Measurements from ENCODE around the gene TMEM120B. TPM values are rescaled to one million over a fixed set of nuclear protein-coding genes. Genes with fewer than 3 reads are reported as not detected.

The TMEM120B gene
- total and polyA plus RNA-seq, 2 experiments from 2014 or later, result 4.7 to 10.7 TPM

DNA sequence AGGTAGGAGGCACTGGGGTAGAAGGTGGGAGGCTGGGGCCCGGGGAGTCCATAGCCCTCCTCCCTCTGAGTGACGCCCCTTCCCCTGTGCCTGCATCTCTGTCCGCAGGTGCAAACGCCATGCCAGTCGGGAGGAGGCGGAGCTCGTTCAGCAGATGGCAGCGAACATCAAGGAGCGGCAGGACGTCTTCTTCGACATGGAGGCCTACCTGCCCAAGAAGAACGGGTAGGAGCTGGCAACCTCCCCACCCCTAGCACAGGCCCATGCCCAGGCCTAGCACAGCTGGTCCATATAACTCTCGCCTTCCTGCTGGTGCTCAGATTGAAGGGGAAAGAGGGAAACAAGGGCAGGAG lies 35.6 kb downstream of the TMEM120B start:
- H4K20me1 ChIP-seq (ENCODE audit: insufficient read depth), result no peaks in the 10 kb centered on the region
- H3K9ac ChIP-seq, result peak overlapping the region; percentile 48
- WGBS, 2 experiments (ENCODE audit: low coverage in 1 of 2, low lambda C conversion rate in 2 of 2, missing lambda C conversion rate in 2 of 2), result 78 to 80% methylated on average over 12 to 13 of the region's 13 CpGs
- peaks cover 12% of the 10 kb centered on the region for H3K4me1 ChIP-seq (ENCODE audit: insufficient read depth)
- no peak overlapping the region for H3K4me3 ChIP-seq
- no peaks in the 10 kb centered on the region for H3K9me2 ChIP-seq (ENCODE audit: insufficient read depth)
- H3K36me3 ChIP-seq (ENCODE audit: low read depth), result no peaks in the 10 kb centered on the region
- H3K4me2 ChIP-seq (ENCODE audit: unreplicated experiment), result peak overlapping the region; percentile 12
- no peak overlapping the region for H2AFZ ChIP-seq
- in situ Hi-C loops (cut with MboI), result no loop called here
- no peaks in the 10 kb centered on the region for H3K9me3 ChIP-seq (ENCODE audit: low read depth)
- peak overlapping the region; percentile 75 for H3K27ac ChIP-seq
- no peaks in the 10 kb centered on the region; the same call in 1 of the 2 replicates for H3K79me2 ChIP-seq (ENCODE audit: insufficient read depth)
- no peak for DNase-seq
- TF ChIP-seq EZH2 (IDR thresholded peaks at IDR 0.05; ENCODE audit: insufficient read depth, poor library complexity, severe bottlenecking) (no peak), EZH2phosphoT487 (IDR thresholded peaks at IDR 0.05; ENCODE audit: insufficient read depth, low read depth) (no peak)
- H3K27me3 ChIP-seq (replicated peaks; ENCODE audit: insufficient read depth), result no peaks in the 10 kb centered on the region
- H3F3A ChIP-seq (ENCODE audit: insufficient read depth), result peaks cover 13% of the 10 kb centered on the region; the same call in 1 of the 2 replicates

DNA sequence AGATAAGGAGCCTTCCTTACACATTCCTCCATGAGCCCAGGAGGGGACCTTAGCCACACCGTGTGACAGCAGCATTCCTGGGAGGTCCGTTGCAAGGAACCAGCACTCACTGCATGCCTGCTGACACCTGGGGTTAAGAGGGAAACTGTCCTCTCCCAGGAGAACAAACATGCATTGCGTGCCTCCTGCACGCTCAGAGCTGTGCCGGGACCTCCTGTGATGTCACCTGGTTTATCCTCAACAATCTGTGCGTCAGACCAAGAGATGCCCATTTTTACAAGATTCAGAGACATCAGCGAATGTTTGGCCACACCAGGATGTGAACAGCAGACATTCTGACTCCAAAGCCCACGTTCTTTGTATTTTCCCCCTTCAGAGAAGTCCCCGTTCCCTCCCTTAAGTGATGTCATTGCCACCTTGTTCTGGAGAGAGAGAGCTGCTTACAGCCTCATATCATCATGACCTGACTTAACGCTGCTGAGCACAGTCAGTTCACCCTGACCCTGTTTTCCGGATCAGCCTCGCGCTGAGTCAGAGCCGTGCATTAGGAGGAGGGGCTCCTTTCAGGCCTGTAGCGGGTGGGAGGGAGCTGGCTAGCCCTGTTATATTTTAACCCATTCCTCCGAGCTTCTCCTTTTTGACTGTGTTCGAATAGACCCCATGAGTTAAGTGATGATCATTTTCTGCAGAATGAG lies 36.2 kb downstream of the TMEM120B start:
- peaks cover 12% of the 10 kb centered on the region for H3K4me1 ChIP-seq (ENCODE audit: insufficient read depth)
- no peak overlapping the region for H3K4me3 ChIP-seq
- H3K27ac ChIP-seq, result peak overlapping the region; percentile 75
- H3K27me3 ChIP-seq (replicated peaks; ENCODE audit: insufficient read depth), result no peaks in the 10 kb centered on the region
- TF ChIP-seq EZH2 (IDR thresholded peaks at IDR 0.05; ENCODE audit: insufficient read depth, poor library complexity, severe bottlenecking), result no peak
- no peak for TF ChIP-seq EZH2phosphoT487 (IDR thresholded peaks at IDR 0.05; ENCODE audit: insufficient read depth, low read depth)
- H3K9me3 ChIP-seq (ENCODE audit: low read depth), result no peaks in the 10 kb centered on the region
- H3K4me2 ChIP-seq (ENCODE audit: unreplicated experiment), result peak overlapping the region; percentile 12
- H3K9me2 ChIP-seq (ENCODE audit: insufficient read depth), result no peaks in the 10 kb centered on the region
- peaks cover 13% of the 10 kb centered on the region; the same call in 1 of the 2 replicates for H3F3A ChIP-seq (ENCODE audit: insufficient read depth)
- no peaks in the 10 kb centered on the region; the same call in 1 of the 2 replicates for H3K79me2 ChIP-seq (ENCODE audit: insufficient read depth)
- H4K20me1 ChIP-seq (ENCODE audit: insufficient read depth), result no peaks in the 10 kb centered on the region
- DNase-seq, result peak; percentile 92
- no peaks in the 10 kb centered on the region for H3K36me3 ChIP-seq (ENCODE audit: low read depth)
- H2AFZ ChIP-seq, result no peak overlapping the region
- peak overlapping the region; percentile 48 for H3K9ac ChIP-seq
- in situ Hi-C loops (cut with MboI), result no loop called here
- WGBS, 2 experiments (ENCODE audit: low coverage in 1 of 2, low lambda C conversion rate in 2 of 2, missing lambda C conversion rate in 2 of 2), result 27 to 28% methylated on average over 17 of the region's 17 CpGs

DNA sequence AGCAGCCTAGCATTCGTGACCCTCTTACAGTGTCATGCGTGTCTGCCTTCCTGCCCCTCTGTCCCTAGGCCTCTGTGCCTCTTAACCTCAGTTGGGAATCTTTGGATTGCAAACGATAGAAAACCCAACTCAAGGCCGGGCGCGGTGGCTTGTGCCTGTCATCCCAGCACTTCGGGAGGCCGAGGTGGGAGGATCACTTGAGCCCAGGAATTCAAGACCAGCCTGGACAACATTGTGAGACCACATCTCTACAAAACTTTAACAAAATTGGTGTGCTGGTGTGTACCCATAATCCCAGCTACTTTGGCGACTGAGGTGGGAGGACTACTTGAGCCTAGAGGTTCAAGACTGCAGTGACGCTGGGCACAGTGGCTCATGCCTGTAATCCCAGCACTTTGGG lies 36.7 kb downstream of the TMEM120B start:
- Histone ChIP-seq H3K27me3 (replicated peaks; ENCODE audit: insufficient read depth) (no peaks in the 10 kb centered on the region), H2AFZ (no peak overlapping the region), H4K20me1 (ENCODE audit: insufficient read depth) (no peaks in the 10 kb centered on the region), H3K4me1 (ENCODE audit: insufficient read depth) (peaks cover 12% of the 10 kb centered on the region), H3F3A (ENCODE audit: insufficient read depth) (peaks cover 13% of the 10 kb centered on the region; the same call in 1 of the 2 replicates), H3K9ac (no peak overlapping the region), H3K9me3 (ENCODE audit: low read depth) (no peaks in the 10 kb centered on the region), H3K27ac (peak overlapping the region; percentile 75), H3K4me3 (no peak overlapping the region), H3K79me2 (ENCODE audit: insufficient read depth) (no peaks in the 10 kb centered on the region; the same call in 1 of the 2 replicates), H3K9me2 (ENCODE audit: insufficient read depth) (no peaks in the 10 kb centered on the region), H3K4me2 (ENCODE audit: unreplicated experiment) (no peak overlapping the region), H3K36me3 (ENCODE audit: low read depth) (no peaks in the 10 kb centered on the region)
- TF ChIP-seq EZH2phosphoT487 (IDR thresholded peaks at IDR 0.05; ENCODE audit: insufficient read depth, low read depth), result no peak
- TF ChIP-seq EZH2 (IDR thresholded peaks at IDR 0.05; ENCODE audit: insufficient read depth, poor library complexity, severe bottlenecking), result no peak
- DNase-seq, result no peak
- WGBS, 2 experiments (ENCODE audit: low coverage in 1 of 2, low lambda C conversion rate in 2 of 2, missing lambda C conversion rate in 2 of 2), result 85 to 91% methylated on average over 10 of the region's 10 CpGs
- in situ Hi-C loops (cut with MboI), result no loop called here

- H3K27ac ChIP-seq, result no peak overlapping the region
- H4K20me1 ChIP-seq (ENCODE audit: insufficient read depth), result no peaks in the 10 kb centered on the region
- H3K9me3 ChIP-seq (ENCODE audit: low read depth), result no peaks in the 10 kb centered on the region
- H3K4me1 ChIP-seq (ENCODE audit: insufficient read depth), result peaks cover 12% of the 10 kb centered on the region
- no peaks in the 10 kb centered on the region for H3K36me3 ChIP-seq (ENCODE audit: low read depth)
- peaks cover 13% of the 10 kb centered on the region; the same call in 1 of the 2 replicates for H3F3A ChIP-seq (ENCODE audit: insufficient read depth)
- H3K4me2 ChIP-seq (ENCODE audit: unreplicated experiment), result no peak overlapping the region
- H3K79me2 ChIP-seq (ENCODE audit: insufficient read depth), result no peaks in the 10 kb centered on the region; the same call in 1 of the 2 replicates
- no peak for DNase-seq
- no peaks in the 10 kb centered on the region for H3K27me3 ChIP-seq (replicated peaks; ENCODE audit: insufficient read depth)
- TF ChIP-seq EZH2phosphoT487 (IDR thresholded peaks at IDR 0.05; ENCODE audit: insufficient read depth, low read depth), result no peak
- TF ChIP-seq EZH2 (IDR thresholded peaks at IDR 0.05; ENCODE audit: insufficient read depth, poor library complexity, severe bottlenecking), result no peak
- no peaks in the 10 kb centered on the region for H3K9me2 ChIP-seq (ENCODE audit: insufficient read depth)
- no peak overlapping the region for H2AFZ ChIP-seq
- H3K9ac ChIP-seq, result no peak overlapping the region
- in situ Hi-C loops (cut with MboI), result no loop called here
- no peak overlapping the region for H3K4me3 ChIP-seq
- 100% methylated on average over 1 of the region's 1 CpG; no CpG with 5 or more reads in 1 of the 2 experiments for WGBS, 2 experiments (ENCODE audit: low coverage in 1 of 2, low lambda C conversion rate in 2 of 2, missing lambda C conversion rate in 2 of 2)
Observed at GRCh38 chr12:121750507-121750955, 38.0 kb downstream of the TMEM120B start.
